Uterus (tissue), 2 donors: Measurements from ENCODE around the gene SLC35F6.

ENCODE experiments used
- POLR2A ChIP-seq, 2 donors: fragments of 450-650 bp; IDR thresholded peaks; one replicate each; pipeline ENCODE4 v1.6.1; 2016; ENCODE audit warnings: antibody characterized with exemption in 2 of 2, mild to moderate bottlenecking in 1 of 2, moderate library complexity in 1 of 2
- TF ChIP-seq, protein P1 (sequence below), 4 experiments: fragments of 200-600 bp in 2 of 4; fragments of 450-650 bp in 2 of 4; sonication (generic) in 2 of 4; IDR thresholded peaks; one replicate each; pipeline ENCODE4 v1.5.1; 2016 to 2019; ENCODE audit warnings: antibody characterized with exemption in 4 of 4, mild to moderate bottlenecking in 2 of 4, moderate library complexity in 1 of 4

DNA sequence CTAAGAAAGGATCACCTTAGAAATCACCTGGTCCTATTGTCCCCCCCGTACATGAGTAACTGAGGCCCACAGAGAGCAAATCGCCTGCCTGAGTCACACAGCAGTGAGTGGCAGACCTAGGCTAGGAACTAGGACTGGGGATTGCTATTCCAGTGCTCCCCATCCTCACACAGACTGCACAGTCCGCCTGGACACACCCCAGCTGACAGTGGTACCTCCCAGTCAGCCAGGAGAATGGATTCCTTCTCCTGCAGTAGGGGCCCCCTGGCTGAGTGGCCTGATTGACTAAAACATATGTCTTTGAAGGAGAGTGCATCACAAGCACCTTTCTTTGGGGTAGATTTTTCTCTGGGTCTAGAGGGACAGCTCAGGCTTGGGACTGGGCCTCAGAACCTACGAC is 32.4 kb upstream of the SLC35F6 start:
- TF ChIP-seq, protein P1, sequence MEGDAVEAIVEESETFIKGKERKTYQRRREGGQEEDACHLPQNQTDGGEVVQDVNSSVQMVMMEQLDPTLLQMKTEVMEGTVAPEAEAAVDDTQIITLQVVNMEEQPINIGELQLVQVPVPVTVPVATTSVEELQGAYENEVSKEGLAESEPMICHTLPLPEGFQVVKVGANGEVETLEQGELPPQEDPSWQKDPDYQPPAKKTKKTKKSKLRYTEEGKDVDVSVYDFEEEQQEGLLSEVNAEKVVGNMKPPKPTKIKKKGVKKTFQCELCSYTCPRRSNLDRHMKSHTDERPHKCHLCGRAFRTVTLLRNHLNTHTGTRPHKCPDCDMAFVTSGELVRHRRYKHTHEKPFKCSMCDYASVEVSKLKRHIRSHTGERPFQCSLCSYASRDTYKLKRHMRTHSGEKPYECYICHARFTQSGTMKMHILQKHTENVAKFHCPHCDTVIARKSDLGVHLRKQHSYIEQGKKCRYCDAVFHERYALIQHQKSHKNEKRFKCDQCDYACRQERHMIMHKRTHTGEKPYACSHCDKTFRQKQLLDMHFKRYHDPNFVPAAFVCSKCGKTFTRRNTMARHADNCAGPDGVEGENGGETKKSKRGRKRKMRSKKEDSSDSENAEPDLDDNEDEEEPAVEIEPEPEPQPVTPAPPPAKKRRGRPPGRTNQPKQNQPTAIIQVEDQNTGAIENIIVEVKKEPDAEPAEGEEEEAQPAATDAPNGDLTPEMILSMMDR (IDR thresholded peaks at IDR 0.05), result no peak
- TF ChIP-seq POLR2A (IDR thresholded peaks at IDR 0.05), result no peak
